Keratinocyte (primary cell): Measurements from ENCODE around the gene PHPT1. TPM values are rescaled to one million over a fixed set of nuclear protein-coding genes. Genes with fewer than 3 reads are reported as not detected.
"Not testable (repeated sequence)": the region's sequence is repeated elsewhere in the genome, so short reads cannot be mapped to it uniquely, and the experiment has no call there.

Source experiments
- DNase-seq: peaks from one replicate; pipeline ENCODE4 v3.0.0-alpha.2; 2011; ENCODE audit warnings: low read depth, missing footprints, low spot score
- FAIRE-seq: peaks from 2 replicates; lab custom pipeline; 2011; peaks lifted over from hg19 to GRCh38; lab: Jason Lieb, UNC
- H2AFZ ChIP-seq: 2 replicates; pipeline ENCODE4 v1.6.0; 2012; ENCODE audit warnings: low read length, control low read depth, inconsistent platforms; ENCODE audit not compliant: control insufficient read depth
- H3K27ac ChIP-seq: 2 replicates; pipeline ENCODE4 v1.5.1; 2011; ENCODE audit warnings: low read length; ENCODE audit not compliant: control insufficient read depth, insufficient read depth
- H3K27me3 ChIP-seq: 3 replicates; pipeline ENCODE4 v1.6.0; 2011; ENCODE audit warnings: low read length; ENCODE audit not compliant: control insufficient read depth, insufficient read depth; ENCODE audit errors: extremely low read depth
- H3K36me3 ChIP-seq, 2 experiments: 2 replicates in 1 of 2; 3 replicates in 1 of 2; pipeline ENCODE4 v1.5.1; 2011; ENCODE audit warnings: low read length in 2 of 2, mild to moderate bottlenecking in 1 of 2; ENCODE audit not compliant: control insufficient read depth in 2 of 2, insufficient read depth in 2 of 2; ENCODE audit errors: extremely low read depth in 1 of 2
- H3K4me1 ChIP-seq: 3 replicates; pipeline ENCODE4 v1.5.1; 2011; ENCODE audit warnings: low read length; ENCODE audit not compliant: control insufficient read depth, insufficient read depth; ENCODE audit errors: extremely low read depth
- H3K4me2 ChIP-seq: 3 replicates; pipeline ENCODE4 v1.6.0; 2011; ENCODE audit warnings: low read depth, low read length; ENCODE audit not compliant: control insufficient read depth, insufficient read depth; ENCODE audit errors: extremely low read depth
- H3K4me3 ChIP-seq, 3 experiments: fragments of 200-600 bp in 1 of 3; sonication (generic) in 1 of 3; 2 replicates in 2 of 3; 3 replicates in 1 of 3; pipeline ENCODE4 v1.5.1; 2011 to 2016; ENCODE audit warnings: low read length in 3 of 3, mild to moderate bottlenecking in 3 of 3, control low read depth in 2 of 3, inconsistent platforms in 1 of 3, low read depth in 1 of 3, mixed read lengths in 1 of 3, mixed run types in 1 of 3, moderate library complexity in 1 of 3; ENCODE audit not compliant: control insufficient read depth in 2 of 3, insufficient read depth in 2 of 3; ENCODE audit errors: extremely low read depth in 1 of 3
- H3K79me2 ChIP-seq: 2 replicates; pipeline ENCODE4 v1.6.0; 2012; ENCODE audit warnings: low read length; ENCODE audit not compliant: control insufficient read depth, insufficient read depth
- H3K9ac ChIP-seq: 3 replicates; pipeline ENCODE4 v1.6.0; 2011; ENCODE audit warnings: low read length; ENCODE audit not compliant: control insufficient read depth, insufficient read depth; ENCODE audit errors: extremely low read depth
- H3K9me1 ChIP-seq: 3 replicates; pipeline ENCODE4 v1.6.0; 2011; ENCODE audit warnings: low read length; ENCODE audit not compliant: control insufficient read depth, insufficient read depth; ENCODE audit errors: extremely low read depth
- H3K9me3 ChIP-seq: 2 replicates; pipeline ENCODE4 v1.5.1; 2012; ENCODE audit warnings: low read depth, low read length; ENCODE audit not compliant: control insufficient read depth
- H4K20me1 ChIP-seq: 3 replicates; pipeline ENCODE4 v1.6.0; 2011; ENCODE audit warnings: low read length; ENCODE audit not compliant: control insufficient read depth, insufficient read depth; ENCODE audit errors: extremely low read depth
- EZH2 ChIP-seq: IDR thresholded peaks from one replicate; pipeline ENCODE4 v1.6.1; 2012; ENCODE audit warnings: inconsistent platforms, mild to moderate bottlenecking, low read length, moderate library complexity
- dilution Hi-C: fragments of 300-500 bp; cut with MboI; formaldehyde crosslinking; loops from one replicate; pipeline ENCODE4 v1.7.0; 2020; ENCODE audit warnings: low sequenced_read_pairs; ENCODE audit not compliant: extremely low pct_ligation_motif_present
- polyA plus RNA-seq, 5 experiments: library from polyadenylated mRNA; depleted of rRNA in 3 of 5; stranded (reverse) in 3 of 5; stranded (forward) in 1 of 5; unstranded in 1 of 5; fragments of >200 nt; gene quantifications; 1 replicate in 1 of 5; 2 replicates in 3 of 5; 3 replicates in 1 of 5; pipeline versions ENCODE4 v1.2.1 to v1.2.3, GENCODE V29; 2011 to 2012; ENCODE audit warnings: missing spikeins in 2 of 5, low read depth in 1 of 5, low replicate concordance in 1 of 5
- TF ChIP-seq, protein P1 (sequence below), 3 experiments: IDR thresholded peaks in 1 of 3; conservative IDR thresholded peaks in 1 of 3; optimal IDR thresholded peaks in 1 of 3; 2 replicates in 2 of 3; 3 replicates in 1 of 3; pipeline versions ENCODE3 to v1.5.1; 2011; ENCODE audit warnings: low read length in 3 of 3, mild to moderate bottlenecking in 3 of 3, moderate library complexity in 2 of 3, control low read depth in 1 of 3, inconsistent platforms in 1 of 3; ENCODE audit not compliant: insufficient read depth in 2 of 3; ENCODE audit errors: extremely low read depth in 1 of 3

The PHPT1 gene
- polyA plus RNA-seq, 1 donor (not counting 4 experiments of a cell fraction or from before 2014, with no cell fraction given), result 68.8 TPM

DNA sequence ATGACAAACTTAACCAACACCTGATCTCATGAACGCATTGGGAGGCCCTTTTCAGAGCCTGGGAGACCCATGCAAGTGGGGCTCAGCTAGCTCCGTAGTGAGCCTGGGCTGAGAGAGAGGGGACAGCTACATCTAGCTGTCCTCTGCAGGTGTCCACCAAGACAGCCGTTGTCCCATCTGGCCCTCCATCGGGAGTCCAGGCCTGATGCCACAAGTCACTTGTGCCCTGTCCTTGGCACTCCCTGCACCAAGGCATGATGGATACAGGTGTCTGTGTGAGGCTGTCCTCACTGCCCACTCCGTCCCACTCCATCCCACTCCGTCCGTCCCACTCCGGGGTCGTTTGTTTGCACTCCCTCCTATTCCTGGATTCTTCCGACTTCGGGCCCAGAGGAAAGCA lies 19.4 kb downstream of the PHPT1 start:
- FAIRE-seq (no peak), DNase-seq (no peak)
- Histone ChIP-seq H4K20me1 (peaks cover 3% of the 10 kb centered on the region), H3K4me3 (no peak overlapping the region), H3K36me3 (peaks cover 3 to 4% of the 10 kb centered on the region in 2 experiments), H3K4me1 (peaks cover 2% of the 10 kb centered on the region), H3K79me2 (peaks cover 19% of the 10 kb centered on the region), H3K9me3 (no peaks in the 10 kb centered on the region), H2AFZ (no peak overlapping the region), H3K27me3 (no peaks in the 10 kb centered on the region), H3K4me2 (no peak overlapping the region), H3K9me1 (no peaks in the 10 kb centered on the region), H3K27ac (no peak overlapping the region), H3K9ac (no peak overlapping the region)
- dilution Hi-C loops, result no loop called here
- no peak for TF ChIP-seq EZH2
- TF ChIP-seq, protein P1, sequence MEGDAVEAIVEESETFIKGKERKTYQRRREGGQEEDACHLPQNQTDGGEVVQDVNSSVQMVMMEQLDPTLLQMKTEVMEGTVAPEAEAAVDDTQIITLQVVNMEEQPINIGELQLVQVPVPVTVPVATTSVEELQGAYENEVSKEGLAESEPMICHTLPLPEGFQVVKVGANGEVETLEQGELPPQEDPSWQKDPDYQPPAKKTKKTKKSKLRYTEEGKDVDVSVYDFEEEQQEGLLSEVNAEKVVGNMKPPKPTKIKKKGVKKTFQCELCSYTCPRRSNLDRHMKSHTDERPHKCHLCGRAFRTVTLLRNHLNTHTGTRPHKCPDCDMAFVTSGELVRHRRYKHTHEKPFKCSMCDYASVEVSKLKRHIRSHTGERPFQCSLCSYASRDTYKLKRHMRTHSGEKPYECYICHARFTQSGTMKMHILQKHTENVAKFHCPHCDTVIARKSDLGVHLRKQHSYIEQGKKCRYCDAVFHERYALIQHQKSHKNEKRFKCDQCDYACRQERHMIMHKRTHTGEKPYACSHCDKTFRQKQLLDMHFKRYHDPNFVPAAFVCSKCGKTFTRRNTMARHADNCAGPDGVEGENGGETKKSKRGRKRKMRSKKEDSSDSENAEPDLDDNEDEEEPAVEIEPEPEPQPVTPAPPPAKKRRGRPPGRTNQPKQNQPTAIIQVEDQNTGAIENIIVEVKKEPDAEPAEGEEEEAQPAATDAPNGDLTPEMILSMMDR (optimal IDR thresholded peaks at IDR 0.05 in 1 of 3, IDR thresholded peaks at IDR 0.05 in 1 of 3, conservative IDR thresholded peaks at IDR 0.05 in 1 of 3; ENCODE audit: extremely low read depth in 1 of 3, insufficient read depth in 2 of 3, low read length in 3 of 3), result no peak

DNA sequence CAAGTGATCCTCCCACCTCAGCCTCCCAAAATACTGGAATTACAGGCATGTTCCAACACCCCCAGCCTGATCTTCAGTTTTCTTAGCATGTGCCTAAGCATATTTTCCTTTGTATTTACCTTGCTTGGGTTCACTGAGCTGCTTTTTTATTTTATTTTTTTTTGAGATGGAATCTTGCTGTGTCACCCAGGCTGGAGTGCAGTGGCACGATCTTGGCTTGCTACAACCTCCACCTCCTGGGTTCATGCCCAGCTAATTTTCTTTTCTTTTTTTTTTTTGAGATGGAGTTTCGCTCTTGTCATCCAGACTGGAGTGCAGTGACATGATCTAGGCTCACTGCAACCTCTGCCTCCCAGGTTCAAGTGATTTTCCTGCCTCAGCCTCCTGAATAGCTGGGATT lies 20.4 kb downstream of the PHPT1 start:
- H3K9me3 ChIP-seq, H3K27me3 ChIP-seq, H3K9ac ChIP-seq, H3K27ac ChIP-seq, H4K20me1 ChIP-seq, dilution Hi-C loops, H3K4me2 ChIP-seq, H2AFZ ChIP-seq, H3K36me3 ChIP-seq, H3K4me3 ChIP-seq, FAIRE-seq, DNase-seq, H3K4me1 ChIP-seq, H3K9me1 ChIP-seq: not testable (repeated sequence)
- peaks cover 14% of the 10 kb centered on the region for H3K79me2 ChIP-seq

DNA sequence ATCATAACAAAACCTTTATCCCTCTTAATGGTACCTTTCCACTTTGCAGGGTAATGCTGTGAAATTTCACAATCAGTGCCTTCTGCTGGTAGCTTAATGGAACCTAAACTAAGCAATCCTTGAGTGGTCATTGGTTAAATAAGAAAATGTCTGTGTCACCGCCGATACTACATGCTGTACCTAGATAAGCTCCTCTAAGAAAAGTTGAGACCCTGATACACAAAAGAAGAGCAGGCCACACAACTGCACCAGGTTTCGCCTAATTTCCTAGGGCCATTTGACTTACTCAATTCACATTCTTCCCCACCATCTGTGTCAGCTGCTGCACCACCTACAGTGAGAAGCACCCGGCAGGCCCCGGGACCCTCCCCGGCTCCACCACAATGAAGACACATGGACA lies 25.9 kb downstream of the PHPT1 start:
- Histone ChIP-seq H3K36me3 (no peaks in the 10 kb centered on the region), H3K4me3 (no peak overlapping the region), H2AFZ (no peak overlapping the region), H3K9me1 (no peaks in the 10 kb centered on the region), H3K9me3 (no peaks in the 10 kb centered on the region), H3K9ac (no peak overlapping the region), H3K27me3 (no peaks in the 10 kb centered on the region), H4K20me1 (no peaks in the 10 kb centered on the region), H3K4me2 (no peak overlapping the region), H3K27ac (no peak overlapping the region), H3K79me2 (no peaks in the 10 kb centered on the region), H3K4me1 (no peaks in the 10 kb centered on the region)
- no peak for FAIRE-seq
- dilution Hi-C loops, result no loop called here
- no peak for TF ChIP-seq EZH2
- TF ChIP-seq, protein P1 (optimal IDR thresholded peaks at IDR 0.05 in 1 of 3, IDR thresholded peaks at IDR 0.05 in 1 of 3, conservative IDR thresholded peaks at IDR 0.05 in 1 of 3; ENCODE audit: extremely low read depth in 1 of 3, insufficient read depth in 2 of 3, low read length in 3 of 3), result no peak
- no peak for DNase-seq
